B cell (primary cell): ENCODE data around the gene IGF1R. TPM values are rescaled to one million over a fixed set of nuclear protein-coding genes. Genes with fewer than 3 reads are reported as not detected.

Experiments used
- ATAC-seq: fragments of 200-7000 bp; cut with Tn5 transposase; one replicate; pipeline ENCODE4 v1.10.0; 2021; ENCODE audit warnings: low read depth, mild to moderate bottlenecking, moderate number of reproducible peaks, moderate library complexity
- CTCF ChIA-PET: fragments of 350-600 bp; sonication (Branson Sonifier 250); formaldehyde crosslinking; loops from one replicate; lab custom pipeline; 2021; ENCODE audit warnings: antibody characterized with exemption, inconsistent platforms; lab: Charles Lee
- POLR2A ChIA-PET: fragments of 350-600 bp; sonication (Branson Sonifier 250); formaldehyde crosslinking; loops from one replicate; lab custom pipeline; 2021; ENCODE audit warnings: antibody characterized with exemption; lab: Charles Lee
- DNase-seq: peaks from one replicate; pipeline ENCODE4 v3.0.0; 2013
- H2AFZ ChIP-seq: 2 replicates; pipeline ENCODE4 v1.6.1; 2012; ENCODE audit warnings: mild to moderate bottlenecking, low read depth, low read length; ENCODE audit not compliant: insufficient read depth, poor library complexity, severe bottlenecking
- H3K27ac ChIP-seq, 2 donors: 1 replicate in 1 of 2; 2 replicates in 1 of 2; pipeline ENCODE4 v1.5.1; 2012 to 2013; ENCODE audit warnings: low read length in 2 of 2, mild to moderate bottlenecking in 2 of 2, moderate library complexity in 1 of 2
- H3K27me3 ChIP-seq, 4 experiments: fragments of 200-600 bp in 1 of 4; sonication (generic) in 1 of 4; replicated peaks in 1 of 4; 1 replicate in 2 of 4; 2 replicates in 2 of 4; pipeline versions ENCODE4 v1.6.1 to v1.7.0; 2013 to 2016; ENCODE audit warnings: low read length in 3 of 4, mild to moderate bottlenecking in 2 of 4, mixed read lengths in 1 of 4, moderate library complexity in 1 of 4; ENCODE audit not compliant: insufficient read depth in 4 of 4, control insufficient read depth in 3 of 4; ENCODE audit errors: control extremely low read depth in 1 of 4
- H3K36me3 ChIP-seq, 2 experiments: replicated peaks in 1 of 2; 1 replicate in 1 of 2; 2 replicates in 1 of 2; pipeline versions ENCODE4 v1.6.1 to v1.7.1; 2013; ENCODE audit warnings: low read length in 1 of 2; ENCODE audit not compliant: insufficient read depth in 2 of 2, control insufficient read depth in 1 of 2; ENCODE audit errors: control extremely low read depth in 1 of 2, extremely low read depth in 1 of 2
- H3K4me1 ChIP-seq, 2 donors: fragments of 200-600 bp in 1 of 2; sonication (generic) in 1 of 2; 1 replicate in 1 of 2; 2 replicates in 1 of 2; pipeline versions ENCODE4 v1.5.1 to v1.6.1; 2013 to 2017; ENCODE audit warnings: low read length in 2 of 2; ENCODE audit not compliant: control insufficient read depth in 2 of 2, insufficient read depth in 2 of 2
- H3K4me2 ChIP-seq: replicated peaks from 2 replicates; pipeline ENCODE3; 2012; ENCODE audit warnings: mild to moderate bottlenecking, low read depth, low read length; ENCODE audit not compliant: poor library complexity, severe bottlenecking
- H3K4me3 ChIP-seq, 5 experiments: fragments of 200-600 bp in 1 of 5; sonication (generic) in 1 of 5; 1 replicate in 3 of 5; 2 replicates in 2 of 5; pipeline versions ENCODE4 v1.5.1 to v1.7.0; 2011 to 2016; ENCODE audit warnings: low read length in 4 of 5, mild to moderate bottlenecking in 4 of 5, low read depth in 2 of 5, control low read depth in 1 of 5, moderate library complexity in 1 of 5; ENCODE audit not compliant: insufficient read depth in 1 of 5; ENCODE audit errors: control extremely low read depth in 1 of 5, extremely low read depth in 1 of 5
- H3K79me2 ChIP-seq: fragments of 200-600 bp; sonication (generic); one replicate; pipeline ENCODE4 v1.6.0; 2016; ENCODE audit warnings: low read length; ENCODE audit not compliant: control insufficient read depth, insufficient read depth
- H3K9ac ChIP-seq: fragments of 200-600 bp; sonication (generic); 2 replicates; pipeline ENCODE4 v1.6.1; 2017; ENCODE audit warnings: mild to moderate bottlenecking, low read length, moderate library complexity
- H3K9me3 ChIP-seq, 3 donors: one replicate each; pipeline versions ENCODE4 v1.6.1 to v1.7.1; 2013; ENCODE audit warnings: low read length in 2 of 3; ENCODE audit not compliant: control insufficient read depth in 2 of 3, insufficient read depth in 1 of 3; ENCODE audit errors: control extremely low read depth in 1 of 3
- H4K20me1 ChIP-seq: 2 replicates; pipeline ENCODE4 v1.6.0; 2012; ENCODE audit warnings: mild to moderate bottlenecking, low read length; ENCODE audit not compliant: insufficient read depth, control insufficient read depth, poor library complexity, severe bottlenecking
- H3K27ac Mint-ChIP-seq: one replicate; pipeline ENCODE4 v1.8.0; 2021; ENCODE audit warnings: mixed read lengths
- H3K27me3 Mint-ChIP-seq: one replicate; pipeline ENCODE4 v1.8.0; 2021; ENCODE audit warnings: mixed read lengths
- H3K4me1 Mint-ChIP-seq: one replicate; pipeline ENCODE4 v1.8.0; 2021; ENCODE audit warnings: mixed read lengths
- H3K4me3 Mint-ChIP-seq: one replicate; pipeline ENCODE4 v1.8.0; 2021; ENCODE audit warnings: mixed read lengths
- H3K9me3 Mint-ChIP-seq: one replicate; pipeline ENCODE4 v1.8.0; 2022; ENCODE audit warnings: mixed read lengths; ENCODE audit not compliant: insufficient read depth
- EZH2 ChIP-seq: IDR thresholded peaks from 2 replicates; pipeline ENCODE4 v1.6.1; 2012; ENCODE audit warnings: borderline replicate concordance, low read depth, mild to moderate bottlenecking, moderate library complexity, low read length; ENCODE audit not compliant: insufficient read depth, poor library complexity, severe bottlenecking
- WGBS: methylation state at CpG from one replicate; pipeline ENCODE4 v1.1.5; 2013; ENCODE audit warnings: missing lambda C conversion rate; ENCODE audit not compliant: insufficient coverage; 5-methylcytosine and 5-hydroxymethylcytosine counted together
- intact Hi-C: fragments of 100-400 bp; cut with micrococcal nuclease; formaldehyde crosslinking; loops from one replicate; pipeline ENCODE4 v1.10.0; 2022
- polyA plus RNA-seq: library from polyadenylated mRNA; depleted of rRNA; stranded (reverse); fragments of >200 nt; gene quantifications from 2 replicates; pipeline ENCODE4 v1.2.3, GENCODE V29; 2012
- total RNA-seq, 2 donors: library from RNA; stranded (reverse); fragments of 120-200 nt in 1 of 2; gene quantifications; 1 replicate in 1 of 2; 2 replicates in 1 of 2; pipeline versions ENCODE4 v1.2.3 to v1.2.4, GENCODE V29; 2013 to 2022
- TF ChIP-seq, protein P1 (sequence below): fragments of 200-600 bp; IDR thresholded peaks from one replicate; pipeline ENCODE4 v1.8.0; 2022; ENCODE audit warnings: antibody characterized with exemption, mild to moderate bottlenecking

The IGF1R gene
- total and polyA plus RNA-seq, 2 donors (not counting 1 experiment from before 2014, with no cell fraction given), result 5.4 to 23.1 TPM

DNA sequence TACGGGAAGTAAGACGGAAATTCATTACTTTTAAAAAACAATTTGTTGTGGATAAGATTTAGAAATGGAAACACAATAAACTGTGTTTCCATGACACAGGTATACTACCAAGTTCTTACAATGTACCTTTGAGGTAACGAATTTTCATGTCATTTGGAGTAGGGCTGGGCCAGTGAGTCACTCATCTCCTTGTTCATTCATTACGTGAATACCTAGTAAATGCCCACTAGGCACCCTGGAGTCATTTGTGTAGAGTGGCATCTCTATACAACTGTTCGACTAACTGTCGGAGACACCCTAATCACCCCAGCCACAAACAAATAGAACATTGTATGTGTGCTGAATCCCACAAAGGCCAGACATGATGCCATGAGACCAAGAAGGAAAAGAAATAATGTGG is 94.8 kb downstream of the IGF1R start:
- WGBS, result 80% methylated on average over 1 of the region's 6 CpGs
- Histone ChIP-seq H2AFZ (no peak overlapping the region), H3K9ac (no peak overlapping the region), H3K27ac (no peak overlapping the region), H4K20me1 (peaks cover 9% of the 10 kb centered on the region), H3K79me2 (no peaks in the 10 kb centered on the region), H3K4me1 (peaks cover 0 to 3% of the 10 kb centered on the region in 2 donors), H3K9me3 (peaks cover 0 to 3% (median 0%) of the 10 kb centered on the region in 3 donors), H3K4me2 (no peak overlapping the region), H3K36me3 (no peaks in the 10 kb centered on the region), H3K4me3 (no peak overlapping the region), H3K27me3 (no peaks in the 10 kb centered on the region)
- POLR2A ChIA-PET, result no interaction called here
- DNase-seq (no peak), ATAC-seq (no peak)
- Mint-ChIP-seq H3K4me3 (no peak overlapping the region), H3K4me1 (peaks cover 15% of the 10 kb centered on the region), H3K27me3 (no peaks in the 10 kb centered on the region), H3K27ac (no peak overlapping the region), H3K9me3 (no peaks in the 10 kb centered on the region)
- TF ChIP-seq, protein P1, sequence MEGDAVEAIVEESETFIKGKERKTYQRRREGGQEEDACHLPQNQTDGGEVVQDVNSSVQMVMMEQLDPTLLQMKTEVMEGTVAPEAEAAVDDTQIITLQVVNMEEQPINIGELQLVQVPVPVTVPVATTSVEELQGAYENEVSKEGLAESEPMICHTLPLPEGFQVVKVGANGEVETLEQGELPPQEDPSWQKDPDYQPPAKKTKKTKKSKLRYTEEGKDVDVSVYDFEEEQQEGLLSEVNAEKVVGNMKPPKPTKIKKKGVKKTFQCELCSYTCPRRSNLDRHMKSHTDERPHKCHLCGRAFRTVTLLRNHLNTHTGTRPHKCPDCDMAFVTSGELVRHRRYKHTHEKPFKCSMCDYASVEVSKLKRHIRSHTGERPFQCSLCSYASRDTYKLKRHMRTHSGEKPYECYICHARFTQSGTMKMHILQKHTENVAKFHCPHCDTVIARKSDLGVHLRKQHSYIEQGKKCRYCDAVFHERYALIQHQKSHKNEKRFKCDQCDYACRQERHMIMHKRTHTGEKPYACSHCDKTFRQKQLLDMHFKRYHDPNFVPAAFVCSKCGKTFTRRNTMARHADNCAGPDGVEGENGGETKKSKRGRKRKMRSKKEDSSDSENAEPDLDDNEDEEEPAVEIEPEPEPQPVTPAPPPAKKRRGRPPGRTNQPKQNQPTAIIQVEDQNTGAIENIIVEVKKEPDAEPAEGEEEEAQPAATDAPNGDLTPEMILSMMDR, result no peak
- no peak for TF ChIP-seq EZH2
- CTCF ChIA-PET, result no interaction called here
- intact Hi-C loops, result no loop called here

DNA sequence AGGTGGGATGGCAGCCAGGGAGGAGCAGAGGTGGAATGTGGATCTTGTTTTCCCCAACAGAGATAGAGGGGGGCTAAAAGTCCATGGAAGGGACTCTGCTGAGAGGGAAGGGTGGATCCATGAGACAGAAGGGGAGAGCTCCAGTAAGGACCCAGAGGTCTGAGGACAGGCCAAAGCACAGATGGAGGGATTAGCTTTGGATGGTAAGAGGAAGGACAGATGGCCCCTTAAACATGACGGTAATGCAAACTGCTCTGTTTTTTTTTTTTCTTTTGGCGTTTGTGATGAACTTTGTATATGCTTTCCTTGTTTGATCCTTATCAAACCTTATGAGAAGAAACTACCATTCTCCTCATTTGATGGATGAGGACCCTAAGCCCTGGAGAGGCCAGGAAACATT is 96.2 kb downstream of the IGF1R start:
- Histone ChIP-seq H3K4me1 (peaks cover 0 to 3% of the 10 kb centered on the region in 2 donors), H3K9ac (no peak overlapping the region), H3K27ac (no peak overlapping the region), H3K4me2 (no peak overlapping the region), H3K27me3 (no peaks in the 10 kb centered on the region), H4K20me1 (peaks cover 13% of the 10 kb centered on the region), H3K36me3 (no peaks in the 10 kb centered on the region), H3K79me2 (no peaks in the 10 kb centered on the region), H3K4me3 (no peak overlapping the region), H3K9me3 (peaks cover 0 to 3% (median 0%) of the 10 kb centered on the region in 3 donors), H2AFZ (no peak overlapping the region)
- ATAC-seq, result no peak
- intact Hi-C loops, result no loop called here
- no peak for TF ChIP-seq EZH2
- TF ChIP-seq, protein P1, result no peak
- Mint-ChIP-seq H3K27me3 (no peaks in the 10 kb centered on the region), H3K27ac (no peak overlapping the region), H3K9me3 (no peaks in the 10 kb centered on the region), H3K4me3 (no peak overlapping the region), H3K4me1 (peaks cover 13% of the 10 kb centered on the region)
- DNase-seq, result no peak
- no CpG with 5 or more reads among the region's 2 CpGs for WGBS
- CTCF ChIA-PET, result no interaction called here
- POLR2A ChIA-PET, result no interaction called here
